WTC11 (cell line): Measurements from ENCODE around the gene CYP39A1. TPM values are rescaled to one million over a fixed set of nuclear protein-coding genes. Genes with fewer than 3 reads are reported as not detected.

ENCODE experiments used
- CREM ChIP-seq: sonication (generic); formaldehyde crosslinking; IDR thresholded peaks from 2 replicates; pipeline ENCODE4 v1.8.1; 2022; ENCODE audit warnings: mild to moderate bottlenecking, missing genetic modification reagents, moderate library complexity
- CTCF ChIP-seq: fragments of 200-600 bp; IDR thresholded peaks from 2 replicates; pipeline ENCODE4 v1.8.0; 2022; ENCODE audit warnings: antibody characterized with exemption
- E2F1 ChIP-seq: sonication (generic); formaldehyde crosslinking; IDR thresholded peaks from 2 replicates; pipeline ENCODE4 v1.8.0; 2022; ENCODE audit warnings: mild to moderate bottlenecking, missing genetic modification reagents
- ELF4 ChIP-seq: sonication (generic); formaldehyde crosslinking; IDR thresholded peaks from 2 replicates; pipeline ENCODE4 v1.8.1; 2022; ENCODE audit warnings: low read depth, mild to moderate bottlenecking, moderate library complexity, missing genetic modification reagents
- FOXK1 ChIP-seq: sonication (generic); formaldehyde crosslinking; IDR thresholded peaks from 2 replicates; pipeline ENCODE4 v1.8.0; 2022; ENCODE audit warnings: mild to moderate bottlenecking, moderate library complexity, missing genetic modification reagents
- GRHL2 ChIP-seq: fragments of 250-450 bp; sonication (Bioruptor Pico); IDR thresholded peaks from 2 replicates; pipeline ENCODE4 v1.8.0; 2022; ENCODE audit warnings: mild to moderate bottlenecking, moderate library complexity; ENCODE audit not compliant: insufficient replicate concordance, severe bottlenecking
- IRF2 ChIP-seq: sonication (generic); formaldehyde crosslinking; IDR thresholded peaks from 2 replicates; pipeline ENCODE4 v1.8.0; 2022; ENCODE audit warnings: low read depth, missing genetic modification reagents, borderline replicate concordance
- NR2C2 ChIP-seq: sonication (generic); formaldehyde crosslinking; IDR thresholded peaks from 2 replicates; pipeline ENCODE4 v1.8.0; 2022; ENCODE audit warnings: mild to moderate bottlenecking, missing genetic modification reagents
- NR3C1 ChIP-seq: sonication (generic); formaldehyde crosslinking; conservative IDR thresholded peaks from 2 replicates; pipeline ENCODE4 v1.8.1; 2023; ENCODE audit warnings: low read depth, mild to moderate bottlenecking, missing genetic modification reagents
- OVOL2 ChIP-seq: fragments of 250-450 bp; sonication (Bioruptor Pico); IDR thresholded peaks from 2 replicates; pipeline ENCODE4 v1.9.0; 2021; ENCODE audit warnings: mild to moderate bottlenecking, borderline replicate concordance
- RORB ChIP-seq: fragments of 250-450 bp; sonication (Bioruptor Pico); IDR thresholded peaks from 2 replicates; pipeline ENCODE4 v1.9.0; 2021; ENCODE audit warnings: mild to moderate bottlenecking
- TCF7 ChIP-seq: sonication (generic); formaldehyde crosslinking; IDR thresholded peaks from 2 replicates; pipeline ENCODE4 v1.8.0; 2022; ENCODE audit warnings: mild to moderate bottlenecking, low read depth, missing genetic modification reagents, moderate library complexity
- TEAD4 ChIP-seq: sonication (generic); formaldehyde crosslinking; IDR thresholded peaks from 2 replicates; pipeline ENCODE4 v1.8.0; 2022; ENCODE audit warnings: mild to moderate bottlenecking, missing genetic modification reagents
- USF1 ChIP-seq: sonication (generic); formaldehyde crosslinking; IDR thresholded peaks from 2 replicates; pipeline ENCODE4 v1.8.0; 2022; ENCODE audit warnings: mild to moderate bottlenecking, missing genetic modification reagents
- total RNA-seq: library from RNA; stranded (reverse); gene quantifications from 3 replicates; pipeline ENCODE4 v1.2.3, GENCODE V29; 2021
- TF ChIP-seq, protein P1 (sequence below): fragments of 250-450 bp; sonication (Bioruptor Pico); IDR thresholded peaks from 2 replicates; pipeline ENCODE4 v1.9.0; 2021; ENCODE audit warnings: mild to moderate bottlenecking, borderline replicate concordance
- TF ChIP-seq, protein P2 (sequence below): sonication (generic); formaldehyde crosslinking; conservative IDR thresholded peaks from 2 replicates; pipeline ENCODE4 v1.8.1; 2022; ENCODE audit warnings: mild to moderate bottlenecking, missing genetic modification reagents
- TF ChIP-seq, protein P3 (sequence below): sonication (generic); formaldehyde crosslinking; IDR thresholded peaks from 2 replicates; pipeline ENCODE4 v1.8.1; 2023; ENCODE audit warnings: mild to moderate bottlenecking, missing genetic modification reagents, borderline replicate concordance
- TF ChIP-seq, protein P4 (sequence below): sonication (generic); formaldehyde crosslinking; IDR thresholded peaks from 2 replicates; pipeline ENCODE4 v1.8.1; 2022; ENCODE audit warnings: mild to moderate bottlenecking, missing genetic modification reagents, moderate library complexity, borderline replicate concordance
- TF ChIP-seq, protein P5 (sequence below): sonication (generic); formaldehyde crosslinking; IDR thresholded peaks from 2 replicates; pipeline ENCODE4 v1.8.1; 2023; ENCODE audit warnings: mild to moderate bottlenecking, missing genetic modification reagents, moderate library complexity
- TF ChIP-seq, protein P6 (sequence below): fragments of 250-450 bp; sonication (Bioruptor Pico); conservative IDR thresholded peaks from 2 replicates; pipeline ENCODE4 v1.9.0; 2021; ENCODE audit warnings: mild to moderate bottlenecking

The CYP39A1 gene
- total RNA-seq, 1 experiment from 2014 or later, result 1.6 TPM

DNA sequence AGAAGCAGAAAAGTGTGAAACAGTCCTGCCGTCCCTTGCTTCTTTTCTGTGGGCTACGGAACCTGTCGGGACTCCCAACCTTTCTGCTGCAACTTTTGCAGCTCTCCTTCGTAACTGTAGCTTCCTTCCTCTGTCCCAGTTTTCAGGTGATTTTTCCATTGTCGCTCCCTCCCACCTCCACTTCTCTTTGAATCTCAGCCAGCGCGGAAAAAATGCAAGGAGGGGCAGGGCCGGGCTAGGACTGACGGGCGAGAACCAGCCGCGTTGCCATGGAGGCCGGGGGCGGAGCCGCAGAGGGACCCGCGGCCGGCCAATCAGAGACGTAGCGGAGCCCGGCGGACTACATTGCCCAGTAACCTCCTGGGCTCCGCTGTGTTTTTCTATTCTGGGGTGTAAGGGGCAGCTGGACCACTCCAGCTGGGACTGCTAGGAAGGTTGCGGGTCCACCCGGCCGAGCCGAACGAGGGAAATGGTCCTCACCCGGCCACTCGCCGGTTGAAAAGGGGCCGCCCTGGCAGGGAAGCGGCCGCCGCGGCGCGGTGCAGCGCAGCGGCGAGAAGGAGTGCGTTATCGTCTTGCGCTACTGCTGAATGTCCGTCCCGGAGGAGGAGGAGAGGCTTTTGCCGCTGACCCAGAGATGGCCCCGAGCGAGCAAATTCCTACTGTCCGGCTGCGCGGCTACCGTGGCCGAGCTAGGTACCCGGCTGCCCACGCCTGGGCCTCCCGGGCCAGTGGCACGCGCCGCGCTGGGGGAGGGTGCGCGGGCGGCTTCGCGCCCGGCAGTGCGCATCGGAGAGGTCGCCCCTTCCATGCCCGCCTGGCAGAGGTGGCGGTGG, at the start of gene CYP39A1, which contains the start of gene SLC25A27 (continued):
- TF ChIP-seq, protein P1, sequence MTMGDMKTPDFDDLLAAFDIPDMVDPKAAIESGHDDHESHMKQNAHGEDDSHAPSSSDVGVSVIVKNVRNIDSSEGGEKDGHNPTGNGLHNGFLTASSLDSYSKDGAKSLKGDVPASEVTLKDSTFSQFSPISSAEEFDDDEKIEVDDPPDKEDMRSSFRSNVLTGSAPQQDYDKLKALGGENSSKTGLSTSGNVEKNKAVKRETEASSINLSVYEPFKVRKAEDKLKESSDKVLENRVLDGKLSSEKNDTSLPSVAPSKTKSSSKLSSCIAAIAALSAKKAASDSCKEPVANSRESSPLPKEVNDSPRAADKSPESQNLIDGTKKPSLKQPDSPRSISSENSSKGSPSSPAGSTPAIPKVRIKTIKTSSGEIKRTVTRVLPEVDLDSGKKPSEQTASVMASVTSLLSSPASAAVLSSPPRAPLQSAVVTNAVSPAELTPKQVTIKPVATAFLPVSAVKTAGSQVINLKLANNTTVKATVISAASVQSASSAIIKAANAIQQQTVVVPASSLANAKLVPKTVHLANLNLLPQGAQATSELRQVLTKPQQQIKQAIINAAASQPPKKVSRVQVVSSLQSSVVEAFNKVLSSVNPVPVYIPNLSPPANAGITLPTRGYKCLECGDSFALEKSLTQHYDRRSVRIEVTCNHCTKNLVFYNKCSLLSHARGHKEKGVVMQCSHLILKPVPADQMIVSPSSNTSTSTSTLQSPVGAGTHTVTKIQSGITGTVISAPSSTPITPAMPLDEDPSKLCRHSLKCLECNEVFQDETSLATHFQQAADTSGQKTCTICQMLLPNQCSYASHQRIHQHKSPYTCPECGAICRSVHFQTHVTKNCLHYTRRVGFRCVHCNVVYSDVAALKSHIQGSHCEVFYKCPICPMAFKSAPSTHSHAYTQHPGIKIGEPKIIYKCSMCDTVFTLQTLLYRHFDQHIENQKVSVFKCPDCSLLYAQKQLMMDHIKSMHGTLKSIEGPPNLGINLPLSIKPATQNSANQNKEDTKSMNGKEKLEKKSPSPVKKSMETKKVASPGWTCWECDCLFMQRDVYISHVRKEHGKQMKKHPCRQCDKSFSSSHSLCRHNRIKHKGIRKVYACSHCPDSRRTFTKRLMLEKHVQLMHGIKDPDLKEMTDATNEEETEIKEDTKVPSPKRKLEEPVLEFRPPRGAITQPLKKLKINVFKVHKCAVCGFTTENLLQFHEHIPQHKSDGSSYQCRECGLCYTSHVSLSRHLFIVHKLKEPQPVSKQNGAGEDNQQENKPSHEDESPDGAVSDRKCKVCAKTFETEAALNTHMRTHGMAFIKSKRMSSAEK (CRISPR knock-in tag), result no peak
- TF ChIP-seq CTCF, result no peak
- TF ChIP-seq TCF7 (CRISPR knock-in tag), result no peak
- TF ChIP-seq, protein P2, sequence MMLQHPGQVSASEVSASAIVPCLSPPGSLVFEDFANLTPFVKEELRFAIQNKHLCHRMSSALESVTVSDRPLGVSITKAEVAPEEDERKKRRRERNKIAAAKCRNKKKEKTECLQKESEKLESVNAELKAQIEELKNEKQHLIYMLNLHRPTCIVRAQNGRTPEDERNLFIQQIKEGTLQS (CRISPR knock-in tag), result no peak
- TF ChIP-seq, protein P3, sequence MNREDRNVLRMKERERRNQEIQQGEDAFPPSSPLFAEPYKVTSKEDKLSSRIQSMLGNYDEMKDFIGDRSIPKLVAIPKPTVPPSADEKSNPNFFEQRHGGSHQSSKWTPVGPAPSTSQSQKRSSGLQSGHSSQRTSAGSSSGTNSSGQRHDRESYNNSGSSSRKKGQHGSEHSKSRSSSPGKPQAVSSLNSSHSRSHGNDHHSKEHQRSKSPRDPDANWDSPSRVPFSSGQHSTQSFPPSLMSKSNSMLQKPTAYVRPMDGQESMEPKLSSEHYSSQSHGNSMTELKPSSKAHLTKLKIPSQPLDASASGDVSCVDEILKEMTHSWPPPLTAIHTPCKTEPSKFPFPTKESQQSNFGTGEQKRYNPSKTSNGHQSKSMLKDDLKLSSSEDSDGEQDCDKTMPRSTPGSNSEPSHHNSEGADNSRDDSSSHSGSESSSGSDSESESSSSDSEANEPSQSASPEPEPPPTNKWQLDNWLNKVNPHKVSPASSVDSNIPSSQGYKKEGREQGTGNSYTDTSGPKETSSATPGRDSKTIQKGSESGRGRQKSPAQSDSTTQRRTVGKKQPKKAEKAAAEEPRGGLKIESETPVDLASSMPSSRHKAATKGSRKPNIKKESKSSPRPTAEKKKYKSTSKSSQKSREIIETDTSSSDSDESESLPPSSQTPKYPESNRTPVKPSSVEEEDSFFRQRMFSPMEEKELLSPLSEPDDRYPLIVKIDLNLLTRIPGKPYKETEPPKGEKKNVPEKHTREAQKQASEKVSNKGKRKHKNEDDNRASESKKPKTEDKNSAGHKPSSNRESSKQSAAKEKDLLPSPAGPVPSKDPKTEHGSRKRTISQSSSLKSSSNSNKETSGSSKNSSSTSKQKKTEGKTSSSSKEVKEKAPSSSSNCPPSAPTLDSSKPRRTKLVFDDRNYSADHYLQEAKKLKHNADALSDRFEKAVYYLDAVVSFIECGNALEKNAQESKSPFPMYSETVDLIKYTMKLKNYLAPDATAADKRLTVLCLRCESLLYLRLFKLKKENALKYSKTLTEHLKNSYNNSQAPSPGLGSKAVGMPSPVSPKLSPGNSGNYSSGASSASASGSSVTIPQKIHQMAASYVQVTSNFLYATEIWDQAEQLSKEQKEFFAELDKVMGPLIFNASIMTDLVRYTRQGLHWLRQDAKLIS (CRISPR knock-in tag), result no peak
- TF ChIP-seq FOXK1 (CRISPR knock-in tag), result peak; percentile 55
- no peak for TF ChIP-seq ELF4 (CRISPR knock-in tag)
- no peak for TF ChIP-seq TEAD4 (CRISPR knock-in tag)
- no peak for TF ChIP-seq GRHL2 (CRISPR knock-in tag)
- TF ChIP-seq USF1, result no peak
- TF ChIP-seq E2F1 (CRISPR knock-in tag), result no peak
- TF ChIP-seq, protein P4, sequence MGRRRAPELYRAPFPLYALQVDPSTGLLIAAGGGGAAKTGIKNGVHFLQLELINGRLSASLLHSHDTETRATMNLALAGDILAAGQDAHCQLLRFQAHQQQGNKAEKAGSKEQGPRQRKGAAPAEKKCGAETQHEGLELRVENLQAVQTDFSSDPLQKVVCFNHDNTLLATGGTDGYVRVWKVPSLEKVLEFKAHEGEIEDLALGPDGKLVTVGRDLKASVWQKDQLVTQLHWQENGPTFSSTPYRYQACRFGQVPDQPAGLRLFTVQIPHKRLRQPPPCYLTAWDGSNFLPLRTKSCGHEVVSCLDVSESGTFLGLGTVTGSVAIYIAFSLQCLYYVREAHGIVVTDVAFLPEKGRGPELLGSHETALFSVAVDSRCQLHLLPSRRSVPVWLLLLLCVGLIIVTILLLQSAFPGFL, result no peak
- no peak for TF ChIP-seq OVOL2 (CRISPR knock-in tag)
- no peak for TF ChIP-seq RORB (CRISPR knock-in tag)
- no peak for TF ChIP-seq NR2C2 (CRISPR knock-in tag)
- TF ChIP-seq IRF2 (CRISPR knock-in tag), result no peak
- no peak for TF ChIP-seq NR3C1 (CRISPR knock-in tag)
- TF ChIP-seq, protein P5, sequence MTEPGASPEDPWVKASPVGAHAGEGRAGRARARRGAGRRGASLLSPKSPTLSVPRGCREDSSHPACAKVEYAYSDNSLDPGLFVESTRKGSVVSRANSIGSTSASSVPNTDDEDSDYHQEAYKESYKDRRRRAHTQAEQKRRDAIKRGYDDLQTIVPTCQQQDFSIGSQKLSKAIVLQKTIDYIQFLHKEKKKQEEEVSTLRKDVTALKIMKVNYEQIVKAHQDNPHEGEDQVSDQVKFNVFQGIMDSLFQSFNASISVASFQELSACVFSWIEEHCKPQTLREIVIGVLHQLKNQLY (CRISPR knock-in tag), result no peak
- TF ChIP-seq CREM (CRISPR knock-in tag), result 0 out of 2 replicates have a peak, but pooled peaks have one; percentile 35
- TF ChIP-seq, protein P6, sequence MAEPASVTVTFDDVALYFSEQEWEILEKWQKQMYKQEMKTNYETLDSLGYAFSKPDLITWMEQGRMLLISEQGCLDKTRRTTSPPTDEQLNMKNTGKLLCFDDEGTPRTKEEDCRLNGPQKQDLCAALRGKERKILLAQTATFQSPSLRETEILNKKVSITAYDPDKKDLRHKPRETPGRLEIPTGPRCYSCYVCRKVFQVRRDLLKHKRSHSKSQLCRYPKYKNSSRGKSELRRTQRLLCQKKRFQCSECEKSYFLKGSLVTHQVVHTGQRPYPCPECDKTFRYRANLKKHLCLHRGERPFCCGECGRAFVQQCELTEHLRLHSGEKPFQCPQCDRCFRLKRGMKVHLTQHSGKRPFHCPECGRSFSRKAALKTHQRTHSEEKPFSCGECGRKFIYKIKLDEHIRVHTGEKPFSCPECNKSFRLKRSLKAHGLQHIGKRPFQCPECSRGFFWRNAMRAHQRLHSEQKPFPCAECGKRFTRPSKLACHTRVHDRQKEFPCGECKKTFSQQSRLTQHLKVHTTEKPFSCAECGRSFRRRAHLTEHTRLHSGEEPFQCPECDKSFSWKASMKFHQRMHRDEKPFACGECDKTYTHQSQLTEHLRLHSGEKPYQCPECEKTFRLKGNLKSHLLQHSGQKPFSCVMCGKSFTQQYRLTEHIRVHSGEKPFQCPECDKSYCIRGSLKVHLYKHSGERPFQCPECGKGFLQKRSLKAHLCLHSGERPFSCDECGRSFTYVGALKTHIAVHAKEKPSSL (CRISPR knock-in tag), result no peak
